Omental fat pad (tissue), 4 donors: ENCODE data around the gene MLC1. TPM values are rescaled to one million over a fixed set of nuclear protein-coding genes. Genes with fewer than 3 reads are reported as not detected.

ENCODE experiments used
- ATAC-seq: fragments of 150-250 bp; one replicate; pipeline ENCODE4 v1.9.1; 2016; ENCODE audit warnings: mild to moderate bottlenecking, moderate library complexity; ENCODE audit not compliant: low FRiP score
- DNase-seq: peaks from one replicate; pipeline ENCODE4 v3.0.0-alpha.2; 2019; ENCODE audit warnings: low spot score
- total RNA-seq, 4 donors: library from RNA; depleted of rRNA; stranded (reverse); fragments of >200 nt; gene quantifications; one replicate each; pipeline ENCODE4 v1.1.0, GENCODE V29; 2016
- TF ChIP-seq, protein P1 (sequence below), 3 donors: fragments of 450-650 bp; IDR thresholded peaks; one replicate each; pipeline ENCODE4 v1.5.1; 2016 to 2017; ENCODE audit warnings: antibody characterized with exemption in 3 of 3, mild to moderate bottlenecking in 3 of 3, moderate library complexity in 2 of 3

Gene MLC1
- total RNA-seq, 4 donors from 2014 or later: 0.44 TPM; not detected in 3

DNA sequence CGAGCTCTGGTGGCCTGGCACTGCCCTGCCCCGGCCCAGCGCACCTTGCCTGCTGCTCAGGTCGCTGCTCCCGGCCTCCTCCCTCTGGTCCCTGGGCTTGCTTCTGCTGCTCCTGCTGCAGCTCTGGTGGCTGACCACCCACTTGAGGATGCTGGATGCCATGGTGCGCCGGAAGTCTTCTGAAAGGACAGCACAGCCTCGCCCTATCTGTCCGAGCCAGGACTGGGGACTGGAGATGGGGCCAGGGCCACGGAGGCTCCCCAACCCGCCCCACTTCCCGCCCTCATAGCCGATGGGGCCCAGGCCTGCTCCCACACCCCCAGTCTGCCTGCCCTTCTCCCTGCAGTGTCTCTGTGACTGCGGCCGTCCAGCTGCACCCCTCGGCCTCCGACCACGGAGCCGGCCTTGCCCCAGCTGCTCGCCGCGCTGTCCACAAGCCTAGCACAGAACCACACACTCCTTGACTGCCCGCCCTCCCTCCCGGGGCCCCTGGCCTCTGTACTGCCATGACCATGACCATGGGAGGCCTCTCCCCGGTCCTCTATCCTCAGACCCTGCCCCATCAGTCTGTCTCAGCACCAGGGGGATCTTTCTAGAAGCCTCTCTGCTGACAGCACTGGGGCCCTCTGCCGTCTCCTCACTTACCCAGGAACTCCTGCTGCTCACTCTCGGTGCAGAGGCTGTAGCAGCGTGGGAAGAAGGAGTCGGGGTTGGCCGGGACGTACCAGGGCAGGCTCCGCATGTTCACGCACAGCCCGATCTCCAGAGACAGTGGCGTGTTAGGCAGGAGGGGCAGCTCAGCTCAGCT lies 39.8 kb downstream of the MLC1 start:
- ATAC-seq: no peak
- no peak for DNase-seq
- TF ChIP-seq, protein P1, sequence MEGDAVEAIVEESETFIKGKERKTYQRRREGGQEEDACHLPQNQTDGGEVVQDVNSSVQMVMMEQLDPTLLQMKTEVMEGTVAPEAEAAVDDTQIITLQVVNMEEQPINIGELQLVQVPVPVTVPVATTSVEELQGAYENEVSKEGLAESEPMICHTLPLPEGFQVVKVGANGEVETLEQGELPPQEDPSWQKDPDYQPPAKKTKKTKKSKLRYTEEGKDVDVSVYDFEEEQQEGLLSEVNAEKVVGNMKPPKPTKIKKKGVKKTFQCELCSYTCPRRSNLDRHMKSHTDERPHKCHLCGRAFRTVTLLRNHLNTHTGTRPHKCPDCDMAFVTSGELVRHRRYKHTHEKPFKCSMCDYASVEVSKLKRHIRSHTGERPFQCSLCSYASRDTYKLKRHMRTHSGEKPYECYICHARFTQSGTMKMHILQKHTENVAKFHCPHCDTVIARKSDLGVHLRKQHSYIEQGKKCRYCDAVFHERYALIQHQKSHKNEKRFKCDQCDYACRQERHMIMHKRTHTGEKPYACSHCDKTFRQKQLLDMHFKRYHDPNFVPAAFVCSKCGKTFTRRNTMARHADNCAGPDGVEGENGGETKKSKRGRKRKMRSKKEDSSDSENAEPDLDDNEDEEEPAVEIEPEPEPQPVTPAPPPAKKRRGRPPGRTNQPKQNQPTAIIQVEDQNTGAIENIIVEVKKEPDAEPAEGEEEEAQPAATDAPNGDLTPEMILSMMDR (IDR thresholded peaks at IDR 0.05): no peak

DNA sequence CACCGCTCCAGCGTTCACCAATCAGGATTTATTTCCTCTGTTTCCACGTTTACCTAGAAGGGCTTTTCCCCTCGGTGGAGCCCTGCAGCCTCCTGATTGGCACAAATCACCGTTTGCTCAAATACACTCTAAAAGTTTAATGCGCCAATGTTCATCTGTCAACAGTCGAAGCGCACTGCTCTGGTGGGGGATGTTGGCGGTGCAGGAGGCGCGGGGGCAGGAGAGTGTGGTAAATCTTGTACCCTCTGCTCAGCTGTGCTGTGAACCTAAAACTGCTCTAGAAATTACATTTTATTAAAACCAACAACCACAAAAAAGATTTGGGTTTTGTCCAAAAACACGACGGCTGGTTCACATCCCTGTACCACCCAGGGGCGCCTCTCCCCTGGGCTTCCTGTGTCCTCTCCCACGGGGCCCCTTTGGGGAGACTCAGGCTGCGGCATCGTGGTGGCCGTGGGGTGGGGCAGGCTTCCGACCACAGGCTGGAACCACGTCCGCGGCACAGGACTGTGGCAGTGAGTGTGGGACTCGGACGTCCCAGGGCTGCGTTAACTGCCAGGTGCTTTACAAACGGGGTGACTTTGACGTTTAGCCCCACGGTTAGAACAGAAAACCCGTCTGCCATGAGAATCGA lies 40.6 kb downstream of the MLC1 start:
- TF ChIP-seq, protein P1 (IDR thresholded peaks at IDR 0.05): no peak
- no peak for ATAC-seq
- no peak for DNase-seq

DNA sequence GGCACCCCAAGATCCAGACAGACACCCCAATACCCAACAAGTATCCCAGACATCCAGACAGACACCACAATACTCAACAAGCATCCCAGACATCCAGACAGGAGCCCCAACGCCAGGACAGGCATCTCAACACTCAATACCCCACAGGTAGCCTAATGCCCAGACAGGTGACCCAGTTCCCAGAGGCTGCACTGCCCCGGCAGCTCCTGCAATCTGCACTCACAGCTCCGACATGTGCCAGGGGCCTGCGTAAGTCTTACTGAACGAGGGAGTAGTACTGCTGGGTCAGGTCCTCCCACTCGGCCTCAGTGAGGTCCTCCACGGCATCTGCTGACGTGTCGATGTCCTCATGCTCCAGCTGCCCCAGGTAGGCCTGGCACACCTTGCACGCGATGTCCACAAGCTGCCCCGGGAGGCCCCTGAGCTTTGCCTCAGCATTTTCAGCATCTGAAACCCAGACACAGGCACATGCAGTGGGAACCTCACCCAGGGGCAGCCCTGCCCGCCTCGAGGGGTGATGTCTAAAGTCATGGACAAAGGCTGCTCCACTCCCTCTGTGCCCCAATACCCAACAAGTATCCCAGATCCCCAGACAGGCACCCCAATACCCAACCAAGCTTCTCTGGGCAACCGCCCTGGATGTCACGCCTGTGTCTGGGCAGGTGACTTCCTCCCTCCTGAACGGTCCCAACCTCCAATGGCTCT lies 43.7 kb downstream of the MLC1 start:
- ATAC-seq (no peak), DNase-seq (no peak)
- TF ChIP-seq, protein P1 (IDR thresholded peaks at IDR 0.05): no peak

DNA sequence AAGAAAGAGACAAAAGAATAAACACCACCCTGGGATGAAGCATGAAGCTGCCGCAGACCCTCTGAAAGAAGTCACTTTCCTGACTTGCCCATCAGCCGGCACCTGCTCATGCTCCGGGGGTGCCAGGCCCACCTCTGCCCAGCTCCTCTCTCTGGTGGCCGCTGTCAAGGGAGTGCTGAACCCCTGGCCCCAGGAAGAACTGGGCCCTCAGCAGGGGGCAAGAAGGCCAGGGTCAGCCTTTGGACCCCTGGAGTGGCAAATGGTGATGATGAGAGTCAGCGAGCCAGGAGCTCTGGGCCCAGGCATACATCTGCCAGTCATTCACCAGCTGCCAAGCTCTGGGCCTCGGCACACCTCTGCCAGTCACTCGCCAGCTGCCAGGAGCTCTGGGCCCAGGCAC lies 44.5 kb downstream of the MLC1 start:
- ATAC-seq (no peak), DNase-seq (no peak)
- TF ChIP-seq, protein P1 (IDR thresholded peaks at IDR 0.05): no peak

DNA sequence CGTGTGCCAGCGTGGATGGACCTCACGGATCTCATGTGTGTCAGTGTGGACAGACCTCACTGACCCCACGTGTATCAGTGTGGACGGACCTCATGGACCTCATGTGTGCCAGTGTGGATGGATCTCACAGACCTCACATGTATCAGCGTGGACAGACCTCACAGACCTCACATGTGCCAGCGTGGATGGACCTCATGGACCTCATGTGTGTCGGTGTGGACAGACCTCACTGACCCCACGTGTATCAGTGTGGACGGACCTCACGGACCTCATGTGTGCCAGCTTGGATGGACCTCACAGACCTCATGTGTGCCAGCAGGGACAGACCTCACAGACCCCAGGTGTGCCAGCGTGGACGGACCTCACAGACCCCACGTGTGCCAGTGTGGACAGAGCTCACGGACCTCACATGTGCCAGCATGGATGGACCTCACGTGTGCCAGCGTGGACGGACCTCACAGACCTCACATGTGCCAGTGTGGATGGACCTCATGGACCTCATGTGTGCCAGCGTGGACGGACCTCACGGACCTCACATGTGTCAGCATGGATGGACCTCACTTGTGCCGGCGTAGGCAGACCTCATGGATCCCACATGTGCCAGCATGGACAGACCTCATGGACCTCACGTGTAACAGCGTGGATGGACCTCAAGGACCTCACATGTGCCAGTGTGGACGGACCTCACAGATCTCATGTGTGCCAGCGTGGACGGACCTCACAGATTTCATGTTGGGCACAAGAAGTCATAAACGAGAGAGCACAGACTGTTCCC lies 45.4 kb downstream of the MLC1 start:
- TF ChIP-seq, protein P1 (IDR thresholded peaks at IDR 0.05): no peak
- no peak for ATAC-seq
- DNase-seq: no peak

DNA sequence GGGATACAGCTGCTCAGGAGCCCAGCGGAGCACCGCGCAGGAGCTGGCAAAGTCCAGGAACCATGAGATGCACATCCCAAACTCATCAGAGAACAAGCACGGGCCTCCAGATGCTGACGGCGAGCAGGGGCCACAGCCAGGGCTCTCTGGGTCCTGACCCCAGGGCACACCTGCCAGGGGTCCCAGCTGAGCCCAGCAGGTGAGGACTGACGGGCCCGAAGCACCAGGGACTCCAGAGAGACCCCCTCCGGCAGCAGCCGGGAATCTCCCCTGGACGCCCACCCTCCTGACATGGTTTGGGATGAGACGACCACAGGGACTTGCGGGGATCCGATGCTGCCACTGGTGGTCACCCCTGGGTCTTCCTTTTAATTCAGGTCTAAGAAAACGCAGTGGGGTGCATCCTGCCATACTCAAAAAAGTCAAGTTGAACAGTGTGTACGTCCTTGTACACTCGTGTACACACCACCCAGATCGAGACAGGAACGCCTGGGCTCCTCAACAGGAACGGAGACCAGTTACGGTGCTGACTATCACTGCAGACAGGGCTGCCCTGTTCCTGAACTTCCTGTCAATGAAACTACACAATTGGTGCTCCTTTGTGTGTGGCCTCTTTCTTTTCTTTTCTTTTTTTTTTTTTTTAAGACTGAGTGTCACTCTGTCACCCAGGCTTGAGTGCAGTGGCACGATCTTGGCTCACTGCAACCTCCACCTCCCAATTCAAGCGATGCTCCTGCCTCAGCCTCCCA lies 49.1 kb downstream of the MLC1 start:
- TF ChIP-seq, protein P1 (IDR thresholded peaks at IDR 0.05): no peak
- ATAC-seq: no peak
- DNase-seq: no peak
